Keratinocyte (primary cell): ENCODE results near the gene RMP24. TPM values are rescaled to one million over a fixed set of nuclear protein-coding genes. Genes with fewer than 3 reads are reported as not detected.

Source experiments
- DNase-seq: peaks from one replicate; pipeline ENCODE4 v3.0.0-alpha.2; 2011; ENCODE audit warnings: low read depth, missing footprints, low spot score
- FAIRE-seq: peaks from 2 replicates; lab custom pipeline; 2011; peaks lifted over from hg19 to GRCh38; lab: Jason Lieb, UNC
- H2AFZ ChIP-seq: 2 replicates; pipeline ENCODE4 v1.6.0; 2012; ENCODE audit warnings: low read length, control low read depth, inconsistent platforms; ENCODE audit not compliant: control insufficient read depth
- H3K27ac ChIP-seq: 2 replicates; pipeline ENCODE4 v1.5.1; 2011; ENCODE audit warnings: low read length; ENCODE audit not compliant: control insufficient read depth, insufficient read depth
- H3K27me3 ChIP-seq: 3 replicates; pipeline ENCODE4 v1.6.0; 2011; ENCODE audit warnings: low read length; ENCODE audit not compliant: control insufficient read depth, insufficient read depth; ENCODE audit errors: extremely low read depth
- H3K36me3 ChIP-seq, 2 experiments: 2 replicates in 1 of 2; 3 replicates in 1 of 2; pipeline ENCODE4 v1.5.1; 2011; ENCODE audit warnings: low read length in 2 of 2, mild to moderate bottlenecking in 1 of 2; ENCODE audit not compliant: control insufficient read depth in 2 of 2, insufficient read depth in 2 of 2; ENCODE audit errors: extremely low read depth in 1 of 2
- H3K4me1 ChIP-seq: 3 replicates; pipeline ENCODE4 v1.5.1; 2011; ENCODE audit warnings: low read length; ENCODE audit not compliant: control insufficient read depth, insufficient read depth; ENCODE audit errors: extremely low read depth
- H3K4me2 ChIP-seq: 3 replicates; pipeline ENCODE4 v1.6.0; 2011; ENCODE audit warnings: low read depth, low read length; ENCODE audit not compliant: control insufficient read depth, insufficient read depth; ENCODE audit errors: extremely low read depth
- H3K4me3 ChIP-seq, 3 experiments: fragments of 200-600 bp in 1 of 3; sonication (generic) in 1 of 3; 2 replicates in 2 of 3; 3 replicates in 1 of 3; pipeline ENCODE4 v1.5.1; 2011 to 2016; ENCODE audit warnings: low read length in 3 of 3, mild to moderate bottlenecking in 3 of 3, control low read depth in 2 of 3, inconsistent platforms in 1 of 3, low read depth in 1 of 3, mixed read lengths in 1 of 3, mixed run types in 1 of 3, moderate library complexity in 1 of 3; ENCODE audit not compliant: control insufficient read depth in 2 of 3, insufficient read depth in 2 of 3; ENCODE audit errors: extremely low read depth in 1 of 3
- H3K79me2 ChIP-seq: 2 replicates; pipeline ENCODE4 v1.6.0; 2012; ENCODE audit warnings: low read length; ENCODE audit not compliant: control insufficient read depth, insufficient read depth
- H3K9ac ChIP-seq: 3 replicates; pipeline ENCODE4 v1.6.0; 2011; ENCODE audit warnings: low read length; ENCODE audit not compliant: control insufficient read depth, insufficient read depth; ENCODE audit errors: extremely low read depth
- H3K9me1 ChIP-seq: 3 replicates; pipeline ENCODE4 v1.6.0; 2011; ENCODE audit warnings: low read length; ENCODE audit not compliant: control insufficient read depth, insufficient read depth; ENCODE audit errors: extremely low read depth
- H3K9me3 ChIP-seq: 2 replicates; pipeline ENCODE4 v1.5.1; 2012; ENCODE audit warnings: low read depth, low read length; ENCODE audit not compliant: control insufficient read depth
- H4K20me1 ChIP-seq: 3 replicates; pipeline ENCODE4 v1.6.0; 2011; ENCODE audit warnings: low read length; ENCODE audit not compliant: control insufficient read depth, insufficient read depth; ENCODE audit errors: extremely low read depth
- EZH2 ChIP-seq: IDR thresholded peaks from one replicate; pipeline ENCODE4 v1.6.1; 2012; ENCODE audit warnings: inconsistent platforms, mild to moderate bottlenecking, low read length, moderate library complexity
- dilution Hi-C: fragments of 300-500 bp; cut with MboI; formaldehyde crosslinking; loops from one replicate; pipeline ENCODE4 v1.7.0; 2020; ENCODE audit warnings: low sequenced_read_pairs; ENCODE audit not compliant: extremely low pct_ligation_motif_present
- polyA plus RNA-seq, 5 experiments: library from polyadenylated mRNA; depleted of rRNA in 3 of 5; stranded (reverse) in 3 of 5; stranded (forward) in 1 of 5; unstranded in 1 of 5; fragments of >200 nt; gene quantifications; 1 replicate in 1 of 5; 2 replicates in 3 of 5; 3 replicates in 1 of 5; pipeline versions ENCODE4 v1.2.1 to v1.2.3, GENCODE V29; 2011 to 2012; ENCODE audit warnings: missing spikeins in 2 of 5, low read depth in 1 of 5, low replicate concordance in 1 of 5
- small RNA-seq, 3 experiments: library from RNA; depleted of rRNA; stranded (forward); fragments of <200 nt; gene quantifications; one replicate each; pipeline ENCODE3, GENCODE V24; 2012; ENCODE audit warnings: low read depth in 3 of 3, low replicate concordance in 1 of 3; ENCODE audit not compliant: insufficient read length in 3 of 3
- TF ChIP-seq, protein P1 (sequence below), 3 experiments: IDR thresholded peaks in 1 of 3; conservative IDR thresholded peaks in 1 of 3; optimal IDR thresholded peaks in 1 of 3; 2 replicates in 2 of 3; 3 replicates in 1 of 3; pipeline versions ENCODE3 to v1.5.1; 2011; ENCODE audit warnings: low read length in 3 of 3, mild to moderate bottlenecking in 3 of 3, moderate library complexity in 2 of 3, control low read depth in 1 of 3, inconsistent platforms in 1 of 3; ENCODE audit not compliant: insufficient read depth in 2 of 3; ENCODE audit errors: extremely low read depth in 1 of 3

The RMP24 gene

DNA sequence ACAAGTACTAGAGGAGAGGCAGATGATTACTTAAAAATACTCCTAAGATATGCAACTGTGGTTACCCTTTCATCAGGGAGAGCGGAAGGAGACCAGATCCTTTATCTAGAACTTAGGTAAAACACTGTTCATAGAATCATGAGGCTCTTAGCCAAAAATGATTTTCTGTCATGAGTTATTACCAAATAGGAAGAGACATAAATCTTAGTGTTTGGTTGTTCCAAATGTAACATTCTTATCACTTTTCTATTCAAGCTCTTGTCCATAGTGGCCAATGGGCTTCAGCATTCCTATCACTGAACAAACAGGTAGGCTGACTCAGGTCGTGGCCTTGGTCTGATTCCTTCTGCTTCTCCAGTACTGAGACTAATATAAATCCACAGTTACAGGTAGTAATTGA is 56.4 kb downstream of the RMP24 start:
- no peak for FAIRE-seq
- TF ChIP-seq, protein P1, sequence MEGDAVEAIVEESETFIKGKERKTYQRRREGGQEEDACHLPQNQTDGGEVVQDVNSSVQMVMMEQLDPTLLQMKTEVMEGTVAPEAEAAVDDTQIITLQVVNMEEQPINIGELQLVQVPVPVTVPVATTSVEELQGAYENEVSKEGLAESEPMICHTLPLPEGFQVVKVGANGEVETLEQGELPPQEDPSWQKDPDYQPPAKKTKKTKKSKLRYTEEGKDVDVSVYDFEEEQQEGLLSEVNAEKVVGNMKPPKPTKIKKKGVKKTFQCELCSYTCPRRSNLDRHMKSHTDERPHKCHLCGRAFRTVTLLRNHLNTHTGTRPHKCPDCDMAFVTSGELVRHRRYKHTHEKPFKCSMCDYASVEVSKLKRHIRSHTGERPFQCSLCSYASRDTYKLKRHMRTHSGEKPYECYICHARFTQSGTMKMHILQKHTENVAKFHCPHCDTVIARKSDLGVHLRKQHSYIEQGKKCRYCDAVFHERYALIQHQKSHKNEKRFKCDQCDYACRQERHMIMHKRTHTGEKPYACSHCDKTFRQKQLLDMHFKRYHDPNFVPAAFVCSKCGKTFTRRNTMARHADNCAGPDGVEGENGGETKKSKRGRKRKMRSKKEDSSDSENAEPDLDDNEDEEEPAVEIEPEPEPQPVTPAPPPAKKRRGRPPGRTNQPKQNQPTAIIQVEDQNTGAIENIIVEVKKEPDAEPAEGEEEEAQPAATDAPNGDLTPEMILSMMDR (optimal IDR thresholded peaks at IDR 0.05 in 1 of 3, IDR thresholded peaks at IDR 0.05 in 1 of 3, conservative IDR thresholded peaks at IDR 0.05 in 1 of 3; ENCODE audit: extremely low read depth in 1 of 3, insufficient read depth in 2 of 3, low read length in 3 of 3): no peak
- TF ChIP-seq EZH2: no peak

More for the DNA sequence above, 56.4 kb downstream of the RMP24 start:
- Histone ChIP-seq H3K27ac (no peak overlapping the region), H3K9ac (no peak overlapping the region), H3K4me1 (peaks cover 3% of the 10 kb centered on the region), H3K4me2 (no peak overlapping the region), H3K4me3 (no peak overlapping the region), H4K20me1 (no peaks in the 10 kb centered on the region), H3K79me2 (peaks cover 10% of the 10 kb centered on the region), H3K9me3 (no peaks in the 10 kb centered on the region), H3K27me3 (no peaks in the 10 kb centered on the region), H3K36me3 (peaks cover 8 to 13% of the 10 kb centered on the region in 2 experiments), H3K9me1 (no peaks in the 10 kb centered on the region), H2AFZ (no peak overlapping the region)
- DNase-seq: no peak
- dilution Hi-C loops: no loop called here

Small RNA genes within 50 kb of the gene (small RNA-seq; reads per million reads assigned to genes)
- 0.27 to 6.7 (median 0.50) reads per million in 3 experiments for gene MIR3929

Other genes with a start within 250 kb of the RMP24 start
- 31.1 to 55.5 TPM (median 34.8 TPM) in 3 replicates for gene RPRD1A, start 94.9 kb downstream of the RMP24 start, polyA plus RNA-seq
- gene SLC39A6, start 156.7 kb downstream of the RMP24 start, polyA plus RNA-seq: 114 to 207 TPM (median 145 TPM) in 3 replicates
- 43.3 to 74.6 TPM (median 62.1 TPM) in 3 replicates for gene ELP2, start 157.2 kb downstream of the RMP24 start, polyA plus RNA-seq
- gene MOCOS, start 214.8 kb downstream of the RMP24 start, polyA plus RNA-seq: 1.1 to 2.8 TPM (median 2.2 TPM) in 3 replicates